Epidermal melanocyte (primary cell): Measurements from ENCODE around the gene CREB1.

ENCODE experiments used
- DNase-seq: peaks from one replicate; pipeline ENCODE4 v3.0.0; 2011; ENCODE audit warnings: low spot score; ENCODE audit not compliant: insufficient read length

Gene CREB1

DNA sequence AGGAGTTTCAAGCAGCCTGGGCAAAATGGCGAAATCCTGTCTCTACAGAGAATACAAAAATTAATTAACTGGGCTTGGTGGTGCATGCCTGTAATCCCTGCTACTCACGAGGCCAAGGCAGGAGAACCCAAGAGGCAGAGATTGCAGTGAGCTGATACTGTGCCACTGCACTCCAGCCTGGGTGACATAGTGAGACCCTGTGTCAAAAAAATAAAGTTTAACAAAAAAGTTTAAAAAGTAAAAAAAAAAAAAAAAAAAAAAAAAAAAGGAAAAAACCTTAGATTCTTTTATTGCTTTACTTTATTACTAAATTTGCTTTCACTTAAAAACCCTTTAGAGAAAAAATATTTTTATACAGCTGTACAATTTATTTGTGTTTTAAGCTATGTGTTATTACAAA, 10.7 kb downstream of the CREB1 start:
- no peak for DNase-seq

GRCh38 chr2:207541933-207542332, 12.2 kb downstream of the CREB1 start:
- no peak for DNase-seq

DNA sequence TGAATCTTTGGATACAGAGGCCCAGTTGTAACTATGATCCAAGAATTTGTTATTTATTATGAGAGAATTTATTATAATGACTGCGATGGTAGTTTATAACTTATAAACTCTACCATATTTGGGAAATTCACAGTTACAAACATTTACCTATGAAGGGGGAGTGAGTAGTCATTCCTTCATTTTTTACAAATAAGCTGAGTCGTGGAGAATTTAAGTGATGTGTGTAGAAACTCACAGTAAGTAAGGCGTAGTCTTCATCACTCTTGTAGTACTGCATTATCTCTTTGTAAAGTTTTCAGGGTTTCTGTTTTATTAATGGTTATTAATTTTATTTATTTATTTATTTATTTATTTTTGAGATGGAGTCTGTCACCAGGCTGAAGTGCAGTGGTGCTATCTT, 13.5 kb downstream of the CREB1 start:
- no peak for DNase-seq

GRCh38 chr2:207546822-207547221, 17.1 kb downstream of the CREB1 start:
- DNase-seq: no peak

DNA sequence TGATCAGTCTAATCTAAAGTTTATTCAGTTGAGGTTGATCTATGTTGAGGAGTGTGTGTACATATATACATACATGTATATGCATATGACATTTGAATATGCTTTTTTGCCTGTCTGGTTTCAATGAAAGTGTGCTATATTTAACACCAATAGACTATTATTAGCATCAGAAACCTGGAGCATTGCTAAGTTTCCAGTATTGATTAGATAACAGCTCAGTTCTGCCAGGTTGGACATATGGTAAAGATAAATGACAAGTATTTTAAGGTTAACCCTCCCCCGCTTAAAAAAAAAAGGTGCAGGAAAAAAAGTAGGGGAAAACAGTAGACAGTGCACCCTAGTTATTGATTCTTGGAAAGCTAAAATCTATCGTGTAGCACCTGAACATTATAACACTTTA, 19.4 kb downstream of the CREB1 start:
- no peak for DNase-seq

DNA sequence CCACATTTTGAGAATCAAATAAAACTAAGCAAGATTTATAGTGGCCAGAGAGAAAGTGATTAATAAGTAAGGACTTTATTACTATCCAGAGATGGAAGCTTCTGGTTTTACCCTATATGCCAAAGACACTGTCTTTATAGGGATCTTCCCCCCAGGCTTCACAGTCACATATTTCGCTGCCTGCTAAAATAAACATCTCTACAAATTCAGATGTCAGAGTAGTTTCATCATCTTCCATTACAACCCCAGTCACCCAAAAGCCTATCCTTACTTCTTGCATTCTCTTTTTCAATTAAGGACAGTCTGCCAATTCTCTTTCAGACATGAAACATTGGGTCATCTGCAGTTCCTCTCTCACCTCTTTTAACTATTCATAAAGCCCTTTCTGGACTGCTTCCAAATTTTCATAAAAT, 28.3 kb downstream of the CREB1 start:
- DNase-seq: no peak

- no peak for DNase-seq
Observed at GRCh38 chr2:207561386-207562080, 31.8 kb downstream of the CREB1 start.

GRCh38 chr2:207565736-207566500, 36.2 kb downstream of the CREB1 start:
- DNase-seq: no peak

GRCh38 chr2:207567671-207568070, 37.9 kb downstream of the CREB1 start:
- DNase-seq: no peak

DNA sequence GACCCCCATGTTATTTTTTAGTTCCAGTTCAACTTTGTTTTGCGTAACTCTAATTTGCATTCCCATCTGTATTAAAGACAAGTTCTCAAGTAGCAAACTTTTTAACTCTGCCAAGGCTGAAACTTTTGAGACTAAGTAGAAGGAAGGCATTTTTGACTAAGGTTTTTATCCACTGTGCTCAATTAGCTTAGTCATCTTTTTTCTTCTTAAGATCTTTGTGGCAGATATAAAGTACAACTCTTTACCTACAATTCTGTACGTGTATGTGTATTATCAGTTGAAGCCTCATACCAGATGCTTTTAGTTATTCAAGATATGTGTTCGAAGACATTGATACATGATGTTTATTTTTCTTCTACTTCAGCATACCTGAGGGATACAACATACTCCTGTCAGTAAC, 41.6 kb downstream of the CREB1 start:
- DNase-seq: no peak

DNA sequence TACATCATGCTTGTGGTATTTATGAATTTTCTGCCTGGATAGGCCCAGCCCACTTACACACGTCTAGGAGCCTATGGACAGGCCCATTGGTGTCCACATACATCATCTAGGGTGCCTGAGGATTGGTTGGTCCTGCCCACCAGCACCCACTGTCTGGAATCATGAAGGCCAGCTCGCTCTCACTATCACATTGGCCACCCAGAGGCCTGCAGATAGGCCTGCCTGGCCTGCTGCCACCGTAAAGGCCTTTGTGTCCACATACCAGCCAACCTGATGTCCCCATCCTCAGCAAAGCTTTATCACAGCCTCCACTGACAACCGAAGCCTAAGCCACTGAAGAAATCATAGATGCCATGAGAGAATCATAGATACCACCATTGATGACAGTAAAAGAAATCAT, 55.2 kb downstream of the CREB1 start:
- no peak for DNase-seq

DNA sequence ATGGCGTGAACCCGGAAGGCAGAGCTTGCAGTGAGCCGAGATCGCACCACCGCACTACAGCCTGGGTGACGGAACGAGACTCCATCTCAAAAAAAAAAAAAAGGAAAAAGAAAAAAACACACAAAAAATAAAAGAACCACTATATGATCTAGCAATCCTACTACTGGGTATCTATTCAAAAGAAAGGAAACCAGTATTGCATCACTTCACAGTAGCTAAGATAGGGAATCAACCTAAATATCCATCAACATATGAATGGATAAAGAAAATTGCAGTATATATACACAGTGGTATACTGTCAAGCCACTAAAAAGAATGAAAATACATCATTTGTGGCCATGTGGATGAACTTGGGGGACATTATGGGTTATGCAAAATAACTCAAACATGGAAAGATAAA, 57.5 kb downstream of the CREB1 start:
- no peak for DNase-seq

- DNase-seq: no peak
Observed at GRCh38 chr2:207589143-207589542, 59.4 kb downstream of the CREB1 start.

GRCh38 chr2:207593277-207593676, 63.5 kb downstream of the CREB1 start:
- no peak for DNase-seq

- DNase-seq: no peak
Observed at GRCh38 chr2:207594264-207594663, 64.5 kb downstream of the CREB1 start.

DNA sequence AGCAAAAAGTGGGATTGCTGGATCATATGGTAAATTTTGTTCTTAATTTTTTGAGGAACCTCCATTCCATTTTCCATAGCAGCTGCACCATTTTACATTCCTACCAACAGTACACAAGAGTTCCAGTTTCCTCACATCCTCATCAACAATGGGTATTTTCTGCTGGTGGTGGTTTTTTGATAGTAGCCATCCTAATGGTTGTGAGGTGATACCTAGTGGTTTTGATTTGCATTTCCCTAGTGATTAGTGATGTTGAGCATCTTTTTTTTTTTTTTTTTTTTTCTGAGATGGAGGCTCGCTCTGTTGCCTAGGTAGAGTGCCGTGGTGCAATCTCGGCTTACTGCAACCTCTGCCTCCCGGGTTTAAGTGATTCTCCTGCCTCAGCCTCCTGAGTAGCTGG, 65.0 kb downstream of the CREB1 start:
- no peak for DNase-seq

DNA sequence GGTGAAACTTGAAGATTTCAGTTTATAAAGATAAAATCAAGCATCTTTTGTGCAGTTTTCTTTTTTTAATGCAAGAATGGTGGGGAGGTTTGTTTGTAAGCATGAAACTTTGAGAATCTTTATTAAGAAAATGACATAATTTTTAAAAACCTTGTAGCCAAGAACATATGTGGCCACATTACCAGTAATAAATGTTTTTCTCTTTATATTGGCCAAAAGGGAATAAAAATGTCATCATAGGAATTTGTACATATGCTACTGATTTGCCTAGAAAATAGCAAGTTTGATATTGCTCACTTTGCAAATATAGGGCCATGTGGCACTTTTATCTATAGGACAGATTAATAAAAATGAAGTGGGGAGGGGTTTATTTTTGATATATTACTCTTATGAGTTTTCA, 69.9 kb downstream of the CREB1 start:
- DNase-seq: no peak

GRCh38 chr2:207600231-207600630, 70.5 kb downstream of the CREB1 start:
- DNase-seq: no peak

GRCh38 chr2:207601774-207602173, 72.0 kb downstream of the CREB1 start:
- no peak for DNase-seq

- no peak for DNase-seq
Observed at GRCh38 chr2:207603486-207603885, 73.7 kb downstream of the CREB1 start.

GRCh38 chr2:207606399-207606798, 76.6 kb downstream of the CREB1 start:
- no peak for DNase-seq

GRCh38 chr2:207606829-207607228, 77.1 kb downstream of the CREB1 start:
- no peak for DNase-seq

DNA sequence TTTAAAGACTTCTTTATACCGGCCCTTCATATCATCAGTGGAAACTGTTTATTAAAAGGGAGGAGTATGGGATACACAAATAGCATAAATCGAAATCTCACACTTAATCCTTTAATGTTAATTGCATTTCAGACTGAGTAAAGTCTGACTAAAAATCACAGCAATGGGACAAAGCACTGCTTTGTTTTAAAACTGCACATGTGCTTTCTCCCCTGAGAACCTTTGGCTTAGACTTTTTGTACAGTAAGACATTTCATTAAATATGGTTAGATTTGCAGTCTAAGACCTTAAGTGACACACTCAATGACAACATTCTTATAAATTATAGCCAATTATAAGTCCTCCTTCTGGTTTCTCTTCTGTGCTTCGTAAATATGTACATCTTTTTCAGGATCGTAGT, 83.0 kb downstream of the CREB1 start:
- DNase-seq: peak; percentile 17
